Activated CD8-positive, alpha-beta T cell treated with anti-CD3 and anti-CD28 coated beads, Interleukin-2, amount 10 ng/mL, durations not matched to agents 7 days and 5 days (primary cell): ENCODE measurements around the gene ARHGEF2. TPM values are rescaled to one million over a fixed set of nuclear protein-coding genes. Genes with fewer than 3 reads are reported as not detected.
A peak's percentile ranks its signal among the peaks of the same experiment; 100 is the strongest.

Experiments
- ATAC-seq: fragments of 150-1000 bp; cut with Tn5 transposase; one replicate; pipeline ENCODE4 v1.10.0; 2021; ENCODE audit warnings: moderate library complexity
- CTCF ChIA-PET: fragments of 350-600 bp; sonication (Branson Sonifier 250); formaldehyde crosslinking; loops from one replicate; lab custom pipeline; 2021; ENCODE audit warnings: antibody characterized with exemption; lab: Charles Lee
- POLR2A ChIA-PET: fragments of 350-600 bp; sonication (Branson Sonifier 250); formaldehyde crosslinking; loops from one replicate; lab custom pipeline; 2021; ENCODE audit warnings: antibody characterized with exemption; lab: Charles Lee
- DNase-seq: peaks from one replicate; pipeline ENCODE4 v3.0.0-alpha.2; 2020
- H3K27ac Mint-ChIP-seq: one replicate; pipeline ENCODE4 v1.8.0; 2021; ENCODE audit warnings: mild to moderate bottlenecking, mixed read lengths
- H3K27me3 Mint-ChIP-seq: one replicate; pipeline ENCODE4 v1.8.0; 2021; ENCODE audit warnings: low read depth, mixed read lengths
- H3K36me3 Mint-ChIP-seq: one replicate; pipeline ENCODE4 v1.8.0; 2021; ENCODE audit warnings: low read depth, mixed read lengths
- H3K4me1 Mint-ChIP-seq: one replicate; pipeline ENCODE4 v1.8.0; 2021; ENCODE audit warnings: low read depth, mixed read lengths
- H3K4me3 Mint-ChIP-seq: one replicate; pipeline ENCODE4 v1.8.0; 2021; ENCODE audit warnings: mild to moderate bottlenecking, mixed read lengths
- H3K9me3 Mint-ChIP-seq: one replicate; pipeline ENCODE4 v1.8.0; 2022; ENCODE audit warnings: mixed read lengths; ENCODE audit not compliant: insufficient read depth
- microRNA-seq: library from miRNA; unstranded; fragments of <30 nt; microRNA quantifications from one replicate; pipeline ENCODE4 v1.2.0, GENCODE V29; 2022
- total RNA-seq, 2 experiments: library from RNA; stranded (reverse); gene quantifications; one replicate each; pipeline ENCODE4 v1.2.3, GENCODE V29; 2021

Gene ARHGEF2
- total RNA-seq, 2 experiments from 2014 or later: 142 to 147 TPM

- Mint-ChIP-seq H3K4me3 (peak within 1 kb of the TSS; percentile 99), H3K9me3 (no peaks in the 10 kb centered on the region), H3K4me1 (peaks cover 26% of the 10 kb centered on the region), H3K36me3 (peaks cover 68% of the 10 kb centered on the region), H3K27me3 (no peaks in the 10 kb centered on the region), H3K27ac (peak within 1 kb of the TSS; percentile 99)
- DNase-seq (peak; percentile 90), ATAC-seq (peak; percentile 94)
- POLR2A ChIA-PET: no interaction called here
- CTCF ChIA-PET: interaction anchor here (0.6 to 0.9 kb wide), 2 partner anchors 16 to 21 kb away, joined by 3 read pairs; no protein-coding TSS in a partner anchor
Observed at GRCh38 chr1:155911156-155912055, 66.9 kb downstream of the ARHGEF2 start, which contains the start of gene RIT1. RIT1 (minus strand) TSS chr1:155911349; CDS start chr1:155910761, 588 bp downstream.

DNA sequence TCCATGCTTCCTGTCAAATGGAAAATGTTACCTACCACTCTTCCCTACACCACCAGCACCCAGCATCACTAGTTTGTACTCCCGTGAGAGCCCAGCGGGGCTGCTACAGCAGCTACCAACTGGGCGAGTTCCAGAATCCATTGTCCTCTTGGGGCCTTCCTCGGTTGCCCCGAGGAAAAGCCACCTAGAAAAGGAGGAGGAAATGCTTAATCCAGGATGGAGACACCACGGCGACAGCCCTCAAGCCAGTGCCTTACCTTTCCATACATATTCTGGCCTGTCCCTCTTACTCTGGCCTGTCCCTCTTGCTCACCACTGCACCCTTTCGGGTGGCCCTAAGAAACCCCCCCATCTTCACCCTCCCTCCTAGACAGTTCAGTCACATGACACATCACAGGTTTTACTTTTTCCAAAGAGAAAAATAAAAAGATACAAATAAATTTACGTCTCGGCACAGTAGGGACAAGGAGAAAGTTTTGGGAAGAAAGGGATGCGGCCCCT lies 67.7 kb downstream of the ARHGEF2 start:
- no peaks in the 10 kb centered on the region for H3K27me3 Mint-ChIP-seq
- POLR2A ChIA-PET: no interaction called here
- DNase-seq (peak; percentile 29), ATAC-seq (peak; percentile 38)
- H3K36me3 Mint-ChIP-seq: peaks cover 63% of the 10 kb centered on the region
- H3K9me3 Mint-ChIP-seq: no peaks in the 10 kb centered on the region
- CTCF ChIA-PET: interaction anchor here (0.6 kb wide), 1 partner anchor 22 kb away, joined by 3 read pairs; no protein-coding TSS in a partner anchor
- H3K27ac Mint-ChIP-seq: peak overlapping the region; percentile 99
- peak overlapping the region; percentile 99 for H3K4me3 Mint-ChIP-seq
- peaks cover 26% of the 10 kb centered on the region for H3K4me1 Mint-ChIP-seq

DNA sequence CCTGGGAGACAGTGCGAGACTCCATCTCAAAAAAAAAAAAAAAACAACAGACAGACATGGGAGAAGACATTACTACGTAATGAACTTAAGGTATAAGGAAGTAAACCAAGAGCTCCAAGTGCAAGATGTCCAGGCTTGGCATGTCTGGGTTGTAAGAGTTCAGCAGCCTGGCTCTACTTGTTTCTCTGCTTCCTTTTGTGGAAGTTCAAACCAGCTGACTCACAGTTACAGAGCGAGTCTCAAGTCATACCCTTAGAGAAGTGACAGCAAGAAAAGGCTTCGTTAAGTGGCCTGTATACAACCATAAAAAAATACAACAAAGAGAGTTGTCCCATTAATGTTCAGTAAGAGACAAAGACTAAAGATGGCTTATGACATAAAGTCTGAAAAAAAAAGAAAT lies 68.5 kb downstream of the ARHGEF2 start:
- no peak for ATAC-seq
- Mint-ChIP-seq H3K36me3 (peaks cover 62% of the 10 kb centered on the region), H3K9me3 (no peaks in the 10 kb centered on the region), H3K4me3 (peak overlapping the region; percentile 99), H3K27ac (peak overlapping the region; percentile 6), H3K27me3 (no peaks in the 10 kb centered on the region), H3K4me1 (peaks cover 26% of the 10 kb centered on the region)
- POLR2A ChIA-PET: no interaction called here
- CTCF ChIA-PET: no interaction called here
- DNase-seq: no peak

GRCh38 chr1:155904261-155904660 lies 74.1 kb downstream of the ARHGEF2 start:
- Mint-ChIP-seq H3K27ac (no peak overlapping the region), H3K9me3 (no peaks in the 10 kb centered on the region), H3K36me3 (peaks cover 51% of the 10 kb centered on the region), H3K4me3 (no peak overlapping the region), H3K27me3 (no peaks in the 10 kb centered on the region), H3K4me1 (peaks cover 9% of the 10 kb centered on the region)
- ATAC-seq: no peak
- DNase-seq: no peak
- ChIA-PET CTCF (interaction anchor here (1.2 to 2.7 kb wide), 3 partner anchors 42 to 163 kb away, joined by 3 to 10 read pairs (median 5); no protein-coding TSS in a partner anchor), POLR2A (interaction anchor here (1.1 kb wide), 1 partner anchor 30 kb away, joined by 3 read pairs; the partner anchor contains the start of gene KHDC4)

- ChIA-PET POLR2A (interaction anchor here (1.1 kb wide), 1 partner anchor 21 kb away, joined by 3 read pairs; no protein-coding TSS in a partner anchor), CTCF (interaction anchor here (0.7 kb wide), 1 partner anchor 120 kb away, joined by 3 read pairs; no protein-coding TSS in a partner anchor)
- ATAC-seq (no peak), DNase-seq (no peak)
- Mint-ChIP-seq H3K9me3 (no peaks in the 10 kb centered on the region), H3K27me3 (no peaks in the 10 kb centered on the region), H3K27ac (no peak overlapping the region), H3K36me3 (peaks cover 48% of the 10 kb centered on the region), H3K4me1 (peaks cover 4% of the 10 kb centered on the region), H3K4me3 (no peak overlapping the region)
Observed at GRCh38 chr1:155900161-155900560, 78.2 kb downstream of the ARHGEF2 start.

DNA sequence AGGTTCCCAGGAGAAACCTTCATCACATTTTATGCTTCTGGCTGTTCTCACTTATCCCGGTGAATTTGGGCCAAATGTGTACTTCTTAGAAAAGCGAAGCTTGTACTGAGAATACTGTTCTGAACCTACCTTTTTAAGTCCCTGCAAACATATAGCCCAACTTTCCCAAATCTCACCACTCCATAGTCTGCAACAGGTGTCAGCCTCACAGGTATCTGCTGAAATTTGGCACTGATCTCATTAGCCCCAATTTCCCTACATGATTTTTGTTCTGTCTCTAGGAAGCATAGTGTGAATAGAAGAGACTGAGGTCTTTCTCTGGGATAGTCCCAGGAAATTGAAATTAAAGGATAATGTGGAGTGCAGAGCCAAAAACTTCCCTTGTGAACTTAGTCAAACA lies 78.7 kb downstream of the ARHGEF2 start:
- H3K27me3 Mint-ChIP-seq: no peaks in the 10 kb centered on the region
- ATAC-seq (no peak), DNase-seq (no peak)
- no peak overlapping the region for H3K27ac Mint-ChIP-seq
- ChIA-PET POLR2A (interaction anchor here (1.0 to 1.4 kb wide), 3 partner anchors 21 to 78 kb away, joined by 3 read pairs; partner anchors contain the start of gene KHDC4), CTCF (interaction anchor here (0.6 to 1.3 kb wide), 2 partner anchors 38 to 81 kb away, joined by 3 read pairs; no protein-coding TSS in a partner anchor)
- peaks cover 45% of the 10 kb centered on the region for H3K36me3 Mint-ChIP-seq
- H3K4me1 Mint-ChIP-seq: peaks cover 4% of the 10 kb centered on the region
- no peaks in the 10 kb centered on the region for H3K9me3 Mint-ChIP-seq
- H3K4me3 Mint-ChIP-seq: no peak overlapping the region

DNA sequence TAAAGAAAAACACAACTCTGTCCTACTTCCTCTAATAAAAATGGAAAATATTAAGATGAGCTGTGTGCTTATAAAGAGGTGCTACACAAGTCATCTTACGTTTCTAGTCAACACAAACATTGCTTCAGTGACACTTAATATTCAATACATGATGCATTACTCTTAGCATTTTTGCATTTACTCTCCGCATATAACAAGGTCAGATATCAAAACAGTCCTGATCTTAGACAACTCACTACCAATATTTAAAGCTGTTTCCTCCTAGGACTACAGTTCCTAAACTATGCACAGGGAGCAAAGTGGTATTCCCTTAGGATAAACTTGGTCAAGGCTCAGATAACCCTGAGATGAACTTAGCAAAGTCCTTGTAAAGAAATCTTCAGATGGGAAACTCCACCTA lies 79.5 kb downstream of the ARHGEF2 start:
- DNase-seq: no peak
- CTCF ChIA-PET: interaction anchor here (0.6 to 1.5 kb wide), 5 partner anchors 36 to 167 kb away, joined by 3 read pairs; partner anchors contain the start of genes ARHGEF2 and KHDC4
- ATAC-seq: no peak
- peaks cover 3% of the 10 kb centered on the region for H3K4me1 Mint-ChIP-seq
- POLR2A ChIA-PET: interaction anchor here (0.7 to 1.4 kb wide), 3 partner anchors 35 to 419 kb away, joined by 3 to 5 read pairs (median 3); partner anchors contain the start of gene KHDC4
- no peak overlapping the region for H3K27ac Mint-ChIP-seq
- H3K4me3 Mint-ChIP-seq: no peak overlapping the region
- H3K9me3 Mint-ChIP-seq: no peaks in the 10 kb centered on the region
- H3K27me3 Mint-ChIP-seq: no peaks in the 10 kb centered on the region
- peaks cover 37% of the 10 kb centered on the region for H3K36me3 Mint-ChIP-seq

GRCh38 chr1:155897746-155898145 lies 80.6 kb downstream of the ARHGEF2 start:
- H3K4me3 Mint-ChIP-seq: no peak overlapping the region
- H3K27me3 Mint-ChIP-seq: no peaks in the 10 kb centered on the region
- peaks cover 34% of the 10 kb centered on the region for H3K36me3 Mint-ChIP-seq
- CTCF ChIA-PET: interaction anchor here (0.9 to 1.5 kb wide), 3 partner anchors 80 to 169 kb away, joined by 3 to 5 read pairs (median 3); partner anchors contain the start of gene ARHGEF2
- DNase-seq (no peak), ATAC-seq (no peak)
- POLR2A ChIA-PET: no interaction called here
- H3K4me1 Mint-ChIP-seq: peaks cover 14% of the 10 kb centered on the region
- H3K9me3 Mint-ChIP-seq: no peaks in the 10 kb centered on the region
- H3K27ac Mint-ChIP-seq: no peak overlapping the region

Small RNA genes within 50 kb of the gene (microRNA-seq; reads per million reads assigned to microRNA genes)
- not detected for gene MIR6738

Other genes starting within 250 kb of the ARHGEF2 start
- gene GON4L, start 121.3 kb downstream of the ARHGEF2 start, total RNA-seq: 10 to 100 TPM; 64.8 to 70.3 TPM
- 10 to 100 TPM; 11.9 to 12.2 TPM for gene SYT11, start 119.0 kb downstream of the ARHGEF2 start, total RNA-seq
- gene RIT1, start 67.2 kb downstream of the ARHGEF2 start, total RNA-seq: 10 to 100 TPM; 26.0 to 26.4 TPM
- gene KHDC4, start 44.1 kb downstream of the ARHGEF2 start, total RNA-seq: 10 to 100 TPM; 64.5 to 68.9 TPM
- not detected for gene RXFP4, start 36.9 kb downstream of the ARHGEF2 start, total RNA-seq
- gene SSR2, start 42.4 kb upstream of the ARHGEF2 start, total RNA-seq: 100 to 1,000 TPM; 216 to 233 TPM
- 10 to 100 TPM; 32.8 to 33.3 TPM for gene UBQLN4, start 75.3 kb upstream of the ARHGEF2 start, total RNA-seq
- 10 to 100 TPM; 72.4 to 74.1 TPM for gene LAMTOR2, start 76.2 kb upstream of the ARHGEF2 start, total RNA-seq
- under 1 TPM in 1 of 2 experiments, not detected in 1; 0.50 TPM for gene RAB25, start 82.6 kb upstream of the ARHGEF2 start, total RNA-seq
- under 1 TPM; 0.05 TPM for gene MEX3A, start 103.9 kb upstream of the ARHGEF2 start, total RNA-seq
- gene LMNA, start 136.2 kb upstream of the ARHGEF2 start, total RNA-seq: 10 to 100 TPM in 1 of 2 experiments, 1 to 10 TPM in 1; 8.5 to 10.3 TPM
- 10 to 100 TPM; 16.8 to 17.8 TPM for gene SEMA4A, start 175.0 kb upstream of the ARHGEF2 start, total RNA-seq
- 10 to 100 TPM; 31.8 to 33.8 TPM for gene SLC25A44, start 215.6 kb upstream of the ARHGEF2 start, total RNA-seq
- gene PMF1, start 234.5 kb upstream of the ARHGEF2 start, total RNA-seq: 10 to 100 TPM; 72.3 to 77.3 TPM